ENCODE measurements around the gene CHRND.

CHRND gene

DNA sequence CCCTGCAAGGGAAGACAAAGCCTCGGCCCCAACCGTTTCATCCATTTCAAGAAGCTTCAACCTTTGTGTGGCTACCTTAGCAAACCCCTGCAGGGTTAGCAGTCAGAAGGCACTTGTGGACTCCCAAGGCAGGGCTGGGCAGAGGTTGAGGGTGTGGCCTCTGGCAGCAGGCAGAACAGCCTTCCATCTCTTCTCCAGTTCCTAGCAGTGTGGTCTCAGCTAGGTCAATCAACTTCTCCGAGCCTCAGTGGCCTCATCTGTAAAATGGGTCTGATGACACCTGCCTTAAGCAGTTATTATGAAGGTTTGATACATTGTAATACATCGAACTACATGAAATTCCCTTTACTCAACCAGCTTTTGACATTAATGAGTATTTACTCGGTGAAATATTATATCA is 12.6 kb upstream of the CHRND start:
- no peaks in the 10 kb centered on the region for H3K79me2 ChIP-seq (ENCODE audit: insufficient read depth, low read depth)
- no peak overlapping the region for H3K4me3 ChIP-seq (IDR thresholded peaks at IDR 0.05; ENCODE audit: insufficient read depth, low read depth, low read length)
- H2AFZ ChIP-seq (ENCODE audit: low read depth): no peak overlapping the region
- no peaks in the 10 kb centered on the region for H4K20me1 ChIP-seq (ENCODE audit: insufficient read depth)
- H3K36me3 ChIP-seq (ENCODE audit: insufficient read depth): no peaks in the 10 kb centered on the region
- H3K27me3 ChIP-seq (ENCODE audit: insufficient read depth, low read depth): 0 out of 2 replicates have a peak, but pooled peaks cover 2% of the 10 kb centered on the region
- no peak overlapping the region for H3K27ac ChIP-seq
- TF ChIP-seq, protein P1, sequence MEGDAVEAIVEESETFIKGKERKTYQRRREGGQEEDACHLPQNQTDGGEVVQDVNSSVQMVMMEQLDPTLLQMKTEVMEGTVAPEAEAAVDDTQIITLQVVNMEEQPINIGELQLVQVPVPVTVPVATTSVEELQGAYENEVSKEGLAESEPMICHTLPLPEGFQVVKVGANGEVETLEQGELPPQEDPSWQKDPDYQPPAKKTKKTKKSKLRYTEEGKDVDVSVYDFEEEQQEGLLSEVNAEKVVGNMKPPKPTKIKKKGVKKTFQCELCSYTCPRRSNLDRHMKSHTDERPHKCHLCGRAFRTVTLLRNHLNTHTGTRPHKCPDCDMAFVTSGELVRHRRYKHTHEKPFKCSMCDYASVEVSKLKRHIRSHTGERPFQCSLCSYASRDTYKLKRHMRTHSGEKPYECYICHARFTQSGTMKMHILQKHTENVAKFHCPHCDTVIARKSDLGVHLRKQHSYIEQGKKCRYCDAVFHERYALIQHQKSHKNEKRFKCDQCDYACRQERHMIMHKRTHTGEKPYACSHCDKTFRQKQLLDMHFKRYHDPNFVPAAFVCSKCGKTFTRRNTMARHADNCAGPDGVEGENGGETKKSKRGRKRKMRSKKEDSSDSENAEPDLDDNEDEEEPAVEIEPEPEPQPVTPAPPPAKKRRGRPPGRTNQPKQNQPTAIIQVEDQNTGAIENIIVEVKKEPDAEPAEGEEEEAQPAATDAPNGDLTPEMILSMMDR (conservative IDR thresholded peaks at IDR 0.05; ENCODE audit: low read depth, low read length): no peak
- no peak overlapping the region for H3K9ac ChIP-seq
- H3K4me2 ChIP-seq: no peak overlapping the region
- H3K4me1 ChIP-seq (ENCODE audit: low read depth, poor library complexity, severe bottlenecking): no peaks in the 10 kb centered on the region

DNA sequence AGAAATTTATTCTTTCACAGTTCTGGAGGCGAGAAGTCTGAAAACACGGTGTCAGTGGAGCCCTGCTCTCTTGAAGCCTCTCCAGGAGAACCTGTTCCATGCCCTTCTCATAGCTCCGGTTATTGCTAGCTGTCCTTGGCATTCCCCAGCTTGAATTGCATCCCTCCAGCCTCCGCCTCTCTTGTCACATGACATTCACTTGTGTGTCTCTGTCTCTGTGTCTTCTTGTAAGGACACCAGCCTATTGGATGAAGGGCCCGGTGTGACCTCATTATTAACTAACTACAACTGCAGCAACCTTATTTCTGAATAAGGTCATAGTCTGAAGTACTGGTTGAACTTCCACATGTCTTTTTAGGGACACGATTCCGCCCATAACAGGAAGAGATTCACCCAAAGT is 10.3 kb upstream of the CHRND start:
- TF ChIP-seq, protein P1 (conservative IDR thresholded peaks at IDR 0.05; ENCODE audit: low read depth, low read length): no peak
- H3K79me2 ChIP-seq (ENCODE audit: insufficient read depth, low read depth): no peaks in the 10 kb centered on the region
- no peak overlapping the region for H3K4me3 ChIP-seq (IDR thresholded peaks at IDR 0.05; ENCODE audit: insufficient read depth, low read depth, low read length)
- no peak overlapping the region for H3K27ac ChIP-seq
- no peak overlapping the region for H2AFZ ChIP-seq (ENCODE audit: low read depth)
- no peaks in the 10 kb centered on the region for H4K20me1 ChIP-seq (ENCODE audit: insufficient read depth)
- H3K27me3 ChIP-seq (ENCODE audit: insufficient read depth, low read depth): peaks cover 10% of the 10 kb centered on the region; the same call in 1 of the 2 replicates
- H3K9ac ChIP-seq: no peak overlapping the region
- H3K4me2 ChIP-seq: no peak overlapping the region
- no peaks in the 10 kb centered on the region for H3K36me3 ChIP-seq (ENCODE audit: insufficient read depth)
- H3K4me1 ChIP-seq (ENCODE audit: low read depth, poor library complexity, severe bottlenecking): no peaks in the 10 kb centered on the region

DNA sequence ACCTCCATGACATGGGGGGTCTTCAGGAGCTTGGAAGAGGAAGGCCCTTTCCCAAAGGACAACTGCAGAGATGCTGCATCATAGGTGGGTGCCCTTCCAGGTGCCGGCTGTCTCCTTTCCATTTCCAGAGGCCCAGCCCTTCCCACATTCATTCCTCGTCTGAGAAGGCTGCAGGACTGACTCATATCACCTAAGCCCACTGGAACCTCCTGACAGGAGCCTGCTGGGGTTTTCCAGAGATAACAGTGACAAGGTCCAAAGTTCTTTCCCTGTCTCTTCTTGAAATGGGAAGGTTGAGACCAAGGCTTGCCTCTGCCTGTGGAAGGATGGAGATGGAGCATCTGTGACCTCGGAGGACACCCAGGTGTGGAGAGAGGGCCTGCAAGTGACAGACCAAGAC is 9.4 kb upstream of the CHRND start:
- TF ChIP-seq, protein P1 (conservative IDR thresholded peaks at IDR 0.05; ENCODE audit: low read depth, low read length): no peak
- Histone ChIP-seq H2AFZ (ENCODE audit: low read depth) (no peak overlapping the region), H3K79me2 (ENCODE audit: insufficient read depth, low read depth) (no peaks in the 10 kb centered on the region), H3K36me3 (ENCODE audit: insufficient read depth) (no peaks in the 10 kb centered on the region), H3K4me3 (IDR thresholded peaks at IDR 0.05; ENCODE audit: insufficient read depth, low read depth, low read length) (no peak overlapping the region), H4K20me1 (ENCODE audit: insufficient read depth) (no peaks in the 10 kb centered on the region), H3K4me2 (no peak overlapping the region), H3K27ac (no peak overlapping the region), H3K9ac (no peak overlapping the region), H3K4me1 (ENCODE audit: low read depth, poor library complexity, severe bottlenecking) (no peaks in the 10 kb centered on the region), H3K27me3 (ENCODE audit: insufficient read depth, low read depth) (peaks cover 19% of the 10 kb centered on the region; the same call in 1 of the 2 replicates)

DNA sequence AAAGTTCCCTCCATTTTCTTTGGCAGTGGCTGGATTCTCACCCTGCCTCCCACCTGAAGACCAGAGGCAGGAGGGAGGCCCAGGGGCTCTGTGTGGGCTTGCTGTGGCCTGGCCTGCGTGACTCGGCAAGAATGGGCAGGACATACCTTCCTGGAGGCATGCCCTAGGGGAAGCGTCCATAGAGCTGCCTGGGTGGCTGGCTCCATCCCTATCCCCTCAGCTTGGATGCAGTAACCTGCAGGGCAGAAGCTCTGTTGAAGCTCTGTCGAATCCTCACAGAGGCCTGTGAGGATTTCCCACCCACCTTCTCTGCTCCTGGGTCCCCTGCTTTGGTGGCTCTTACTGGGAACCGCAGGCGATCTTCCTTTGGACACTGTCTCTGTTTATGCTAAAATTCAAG is 7.1 kb upstream of the CHRND start:
- TF ChIP-seq, protein P1 (conservative IDR thresholded peaks at IDR 0.05; ENCODE audit: low read depth, low read length): no peak
- no peaks in the 10 kb centered on the region for H3K79me2 ChIP-seq (ENCODE audit: insufficient read depth, low read depth)
- H3K27me3 ChIP-seq (ENCODE audit: insufficient read depth, low read depth): peaks cover 32% of the 10 kb centered on the region
- H3K27ac ChIP-seq: no peak overlapping the region
- H4K20me1 ChIP-seq (ENCODE audit: insufficient read depth): no peaks in the 10 kb centered on the region
- no peak overlapping the region for H2AFZ ChIP-seq (ENCODE audit: low read depth)
- H3K4me3 ChIP-seq (IDR thresholded peaks at IDR 0.05; ENCODE audit: insufficient read depth, low read depth, low read length): no peak overlapping the region
- H3K9ac ChIP-seq: no peak overlapping the region
- H3K4me1 ChIP-seq (ENCODE audit: low read depth, poor library complexity, severe bottlenecking): no peaks in the 10 kb centered on the region
- H3K4me2 ChIP-seq: no peak overlapping the region
- H3K36me3 ChIP-seq (ENCODE audit: insufficient read depth): no peaks in the 10 kb centered on the region

Measured in KMS-11 (cell line).